Sigmoid colon (tissue), 4 donors: Measurements from ENCODE around the gene CCDC47.

Experiments used
- EP300 ChIP-seq, 4 donors: sonication (generic); formaldehyde crosslinking; IDR thresholded peaks; one replicate each; pipeline ENCODE4 v1.6.1; 2017; ENCODE audit warnings: antibody characterized with exemption in 4 of 4
- POLR2A ChIP-seq, 2 donors: fragments of 450-650 bp; IDR thresholded peaks; one replicate each; pipeline ENCODE4 v1.6.1; 2016; ENCODE audit warnings: antibody characterized with exemption in 2 of 2, mild to moderate bottlenecking in 2 of 2, moderate library complexity in 2 of 2
- TF ChIP-seq, protein P1 (sequence below), 4 experiments: fragments of 450-650 bp in 3 of 4; fragments of 200-600 bp in 1 of 4; IDR thresholded peaks; one replicate each; pipeline ENCODE4 v1.5.1; 2016 to 2019; ENCODE audit warnings: antibody characterized with exemption in 4 of 4, mild to moderate bottlenecking in 3 of 4, moderate library complexity in 2 of 4

DNA sequence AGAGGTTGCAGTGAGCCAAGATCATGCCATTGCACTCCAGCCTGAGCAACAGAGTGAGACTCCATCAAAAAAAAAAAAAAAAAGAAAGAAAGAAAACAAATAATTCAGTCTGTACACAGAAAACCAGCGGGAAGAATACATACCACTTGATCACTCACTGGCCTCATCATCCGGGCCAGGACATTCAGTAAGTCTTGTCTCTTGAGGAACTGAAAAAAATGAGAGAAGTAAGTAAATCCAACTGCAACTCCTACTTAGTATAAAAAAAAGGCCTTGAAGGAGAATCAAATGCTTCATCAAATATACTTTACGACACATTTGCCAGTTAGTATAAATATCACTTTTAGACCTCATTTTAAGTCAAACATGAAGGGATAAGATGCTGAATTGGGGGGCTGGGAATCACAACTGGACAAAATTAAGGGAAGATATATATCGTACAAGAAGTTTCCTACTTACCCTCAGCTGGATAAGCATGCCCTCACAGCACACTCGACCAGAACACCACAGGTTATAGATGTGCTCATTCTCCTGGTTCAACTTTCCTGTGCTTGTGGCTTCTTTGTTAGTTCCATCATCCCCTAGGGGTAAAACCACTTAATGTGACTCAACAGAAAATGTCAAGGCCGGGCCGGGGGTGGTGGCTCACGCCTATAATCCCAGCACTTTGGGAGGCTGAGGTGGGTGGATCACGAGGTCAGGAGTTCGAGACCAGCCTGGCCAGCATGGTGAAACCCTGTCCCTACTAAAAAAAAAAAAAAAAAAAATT lies 12.4 kb downstream of the CCDC47 start:
- TF ChIP-seq POLR2A (IDR thresholded peaks at IDR 0.05), result no peak
- TF ChIP-seq, protein P1, sequence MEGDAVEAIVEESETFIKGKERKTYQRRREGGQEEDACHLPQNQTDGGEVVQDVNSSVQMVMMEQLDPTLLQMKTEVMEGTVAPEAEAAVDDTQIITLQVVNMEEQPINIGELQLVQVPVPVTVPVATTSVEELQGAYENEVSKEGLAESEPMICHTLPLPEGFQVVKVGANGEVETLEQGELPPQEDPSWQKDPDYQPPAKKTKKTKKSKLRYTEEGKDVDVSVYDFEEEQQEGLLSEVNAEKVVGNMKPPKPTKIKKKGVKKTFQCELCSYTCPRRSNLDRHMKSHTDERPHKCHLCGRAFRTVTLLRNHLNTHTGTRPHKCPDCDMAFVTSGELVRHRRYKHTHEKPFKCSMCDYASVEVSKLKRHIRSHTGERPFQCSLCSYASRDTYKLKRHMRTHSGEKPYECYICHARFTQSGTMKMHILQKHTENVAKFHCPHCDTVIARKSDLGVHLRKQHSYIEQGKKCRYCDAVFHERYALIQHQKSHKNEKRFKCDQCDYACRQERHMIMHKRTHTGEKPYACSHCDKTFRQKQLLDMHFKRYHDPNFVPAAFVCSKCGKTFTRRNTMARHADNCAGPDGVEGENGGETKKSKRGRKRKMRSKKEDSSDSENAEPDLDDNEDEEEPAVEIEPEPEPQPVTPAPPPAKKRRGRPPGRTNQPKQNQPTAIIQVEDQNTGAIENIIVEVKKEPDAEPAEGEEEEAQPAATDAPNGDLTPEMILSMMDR (IDR thresholded peaks at IDR 0.05), result no peak
- TF ChIP-seq EP300 (IDR thresholded peaks at IDR 0.05), result no peak
